Measurements from ENCODE around the gene CYP17A1.

DNA sequence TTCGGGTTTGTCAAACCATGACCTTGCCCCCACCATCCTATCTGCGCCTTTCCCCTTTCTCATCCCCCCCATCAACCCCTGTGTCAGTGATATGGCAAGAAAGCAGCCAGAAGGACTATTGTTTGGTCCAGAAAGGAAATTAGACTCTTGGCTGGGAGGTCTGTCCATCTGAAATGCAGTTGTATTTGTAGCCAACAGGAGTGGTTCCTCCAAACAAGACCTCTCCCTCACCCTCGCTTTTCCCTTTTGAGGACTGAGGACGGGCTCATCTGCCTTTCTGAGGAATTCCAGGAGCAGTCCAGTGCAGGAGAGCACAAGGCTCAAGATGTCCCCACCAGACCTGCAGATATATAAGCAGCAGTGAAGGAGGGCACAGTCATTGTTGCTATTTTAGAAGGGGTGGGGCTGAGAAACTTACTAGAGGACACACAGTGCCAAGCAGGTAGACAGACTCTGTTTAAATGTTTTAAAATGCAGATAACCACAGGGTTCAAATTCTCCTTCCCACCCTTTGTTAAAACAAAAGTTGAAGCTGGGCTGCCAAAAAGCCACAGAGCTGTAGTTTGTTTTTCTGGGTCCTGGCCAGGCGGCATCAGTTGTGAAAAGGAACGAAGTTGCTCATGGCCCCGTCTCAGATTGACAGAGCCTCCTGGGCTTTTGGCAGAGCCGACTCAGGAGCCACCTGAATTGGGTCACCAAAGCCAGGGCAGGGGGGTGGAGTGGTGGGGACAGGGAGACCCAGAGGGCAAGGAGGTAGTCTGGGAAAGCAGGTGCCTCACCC, 37.3 kb downstream of the CYP17A1 start:
- TF ChIP-seq, protein P1, sequence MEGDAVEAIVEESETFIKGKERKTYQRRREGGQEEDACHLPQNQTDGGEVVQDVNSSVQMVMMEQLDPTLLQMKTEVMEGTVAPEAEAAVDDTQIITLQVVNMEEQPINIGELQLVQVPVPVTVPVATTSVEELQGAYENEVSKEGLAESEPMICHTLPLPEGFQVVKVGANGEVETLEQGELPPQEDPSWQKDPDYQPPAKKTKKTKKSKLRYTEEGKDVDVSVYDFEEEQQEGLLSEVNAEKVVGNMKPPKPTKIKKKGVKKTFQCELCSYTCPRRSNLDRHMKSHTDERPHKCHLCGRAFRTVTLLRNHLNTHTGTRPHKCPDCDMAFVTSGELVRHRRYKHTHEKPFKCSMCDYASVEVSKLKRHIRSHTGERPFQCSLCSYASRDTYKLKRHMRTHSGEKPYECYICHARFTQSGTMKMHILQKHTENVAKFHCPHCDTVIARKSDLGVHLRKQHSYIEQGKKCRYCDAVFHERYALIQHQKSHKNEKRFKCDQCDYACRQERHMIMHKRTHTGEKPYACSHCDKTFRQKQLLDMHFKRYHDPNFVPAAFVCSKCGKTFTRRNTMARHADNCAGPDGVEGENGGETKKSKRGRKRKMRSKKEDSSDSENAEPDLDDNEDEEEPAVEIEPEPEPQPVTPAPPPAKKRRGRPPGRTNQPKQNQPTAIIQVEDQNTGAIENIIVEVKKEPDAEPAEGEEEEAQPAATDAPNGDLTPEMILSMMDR (IDR thresholded peaks at IDR 0.05; ENCODE audit: insufficient read depth, low read length, poor library complexity, severe bottlenecking): no peak
- TF ChIP-seq EZH2phosphoT487 (conservative IDR thresholded peaks at IDR 0.05; ENCODE audit: low read length): no peak

All from SU-DHL-6 (cell line).